HEK293T (cell line): ENCODE data around the gene LOXL1.

Source experiments
- ARNT ChIP-seq: fragments of 450-650 bp; IDR thresholded peaks from 2 replicates; pipeline ENCODE4 v1.6.1; 2017; ENCODE audit warnings: mild to moderate bottlenecking
- CTBP1 ChIP-seq: fragments of 450-650 bp; IDR thresholded peaks from 2 replicates; pipeline ENCODE4 v1.6.1; 2016; ENCODE audit warnings: borderline replicate concordance
- FOXA1 ChIP-seq: fragments of 450-650 bp; IDR thresholded peaks from 2 replicates; pipeline ENCODE4 v1.6.1; 2016; ENCODE audit warnings: mild to moderate bottlenecking
- FOXM1 ChIP-seq: fragments of 450-650 bp; IDR thresholded peaks from 2 replicates; pipeline ENCODE4 v1.6.1; 2017; ENCODE audit warnings: mild to moderate bottlenecking, borderline replicate concordance
- HDGF ChIP-seq: fragments of 450-650 bp; IDR thresholded peaks from 2 replicates; pipeline ENCODE4 v1.6.1; 2017; ENCODE audit warnings: antibody characterized with exemption, borderline replicate concordance
- LEF1 ChIP-seq: fragments of 450-650 bp; IDR thresholded peaks from 2 replicates; pipeline ENCODE4 v1.6.1; 2017; ENCODE audit warnings: mild to moderate bottlenecking, borderline replicate concordance
- SP1 ChIP-seq: fragments of 450-650 bp; IDR thresholded peaks from 2 replicates; pipeline ENCODE4 v1.6.1; 2017
- SUZ12 ChIP-seq: fragments of 450-650 bp; IDR thresholded peaks from 2 replicates; pipeline ENCODE4 v1.6.1; 2016; ENCODE audit warnings: mild to moderate bottlenecking
- TARDBP ChIP-seq: fragments of 450-650 bp; IDR thresholded peaks from 2 replicates; pipeline ENCODE4 v1.6.1; 2016

GRCh38 chr15:73983211-73983727 is 57.0 kb downstream of the LOXL1 start:
- TF ChIP-seq HDGF (no peak), SP1 (no peak), LEF1 (no peak), TARDBP (no peak), SUZ12 (no peak), CTBP1 (no peak), ARNT (no peak), FOXA1 (no peak), FOXM1 (no peak)
